Esophagus (tissue), 2 donors: ENCODE results near the gene IFNAR2. TPM values are rescaled to one million over a fixed set of nuclear protein-coding genes. Genes with fewer than 3 reads are reported as not detected.

Source experiments
- H3K27ac ChIP-seq, 2 donors: one replicate each; pipeline ENCODE4 v1.5.1; 2013; ENCODE audit warnings: low read depth in 2 of 2, mild to moderate bottlenecking in 2 of 2, inconsistent platforms in 1 of 2, low read length in 1 of 2, moderate library complexity in 1 of 2
- H3K27me3 ChIP-seq, 2 donors: one replicate each; pipeline ENCODE4 v1.6.1; 2013; ENCODE audit warnings: low read length in 2 of 2, control low read depth in 1 of 2, mild to moderate bottlenecking in 1 of 2; ENCODE audit not compliant: insufficient read depth in 2 of 2, control insufficient read depth in 1 of 2
- H3K36me3 ChIP-seq, 2 donors: one replicate each; pipeline ENCODE4 v1.6.1; 2013; ENCODE audit warnings: low read length in 1 of 2; ENCODE audit not compliant: control insufficient read depth in 2 of 2, insufficient read depth in 2 of 2
- H3K4me1 ChIP-seq, 2 donors: one replicate each; pipeline ENCODE4 v1.6.1; 2013; ENCODE audit warnings: low read length in 1 of 2; ENCODE audit not compliant: control insufficient read depth in 2 of 2, insufficient read depth in 2 of 2
- H3K4me3 ChIP-seq, 2 donors: one replicate each; pipeline ENCODE4 v1.5.1; 2013; ENCODE audit warnings: low read length in 2 of 2, mild to moderate bottlenecking in 2 of 2, low read depth in 1 of 2, moderate library complexity in 1 of 2
- H3K9me3 ChIP-seq, 2 donors: one replicate each; pipeline ENCODE4 v1.6.1; 2013; ENCODE audit warnings: mild to moderate bottlenecking in 2 of 2, low read depth in 1 of 2, low read length in 1 of 2, moderate library complexity in 1 of 2; ENCODE audit not compliant: control insufficient read depth in 2 of 2, insufficient read depth in 1 of 2
- WGBS, 2 donors: extraction: QIAGEN DNeasy Blood & Tissue Kit; methylation state at CpG; one replicate each; pipeline ENCODE4 v1.1.7; 2013; 5-methylcytosine and 5-hydroxymethylcytosine counted together
- polyA plus RNA-seq, 2 donors: library from polyadenylated mRNA; stranded (reverse); fragments of 200-250 nt; gene quantifications; one replicate each; pipeline ENCODE4 v1.2.3, GENCODE V29; 2013
- donor health status: healthy with polysubstance abuse.
- donor health status: Bipolar disorder and iron deficiency.

The IFNAR2 gene
- polyA plus RNA-seq, 2 donors = 4.5 to 7.2 TPM

GRCh38 chr21:33259428-33259827 is 29.7 kb downstream of the IFNAR2 start:
- Histone ChIP-seq H3K4me1 (no peaks in the 10 kb centered on the region), H3K27me3 (no peaks in the 10 kb centered on the region), H3K4me3 (no peak overlapping the region), H3K9me3 (no peaks in the 10 kb centered on the region), H3K36me3 (peaks cover 0 to 11% of the 10 kb centered on the region in 2 donors), H3K27ac (no peak overlapping the region)
- 79 to 86% methylated on average over 2 of the region's 2 CpGs for WGBS, 2 donors

GRCh38 chr21:33259995-33260394 is 30.3 kb downstream of the IFNAR2 start:
- peaks cover 0 to 7% of the 10 kb centered on the region in 2 donors for H3K36me3 ChIP-seq
- 74 to 80% methylated on average over 7 of the region's 7 CpGs for WGBS, 2 donors
- H3K4me1 ChIP-seq = no peaks in the 10 kb centered on the region
- H3K4me3 ChIP-seq = no peak overlapping the region
- H3K9me3 ChIP-seq = no peaks in the 10 kb centered on the region
- H3K27ac ChIP-seq = no peak overlapping the region
- no peaks in the 10 kb centered on the region for H3K27me3 ChIP-seq

GRCh38 chr21:33261635-33262034 is 31.9 kb downstream of the IFNAR2 start:
- 69 to 80% methylated on average over 3 of the region's 3 CpGs for WGBS, 2 donors
- Histone ChIP-seq H3K36me3 (peaks cover 0 to 7% of the 10 kb centered on the region in 2 donors), H3K4me1 (no peaks in the 10 kb centered on the region), H3K9me3 (no peaks in the 10 kb centered on the region), H3K27me3 (no peaks in the 10 kb centered on the region), H3K4me3 (no peak overlapping the region), H3K27ac (no peak overlapping the region)

- Histone ChIP-seq H3K27ac (no peak overlapping the region), H3K9me3 (no peaks in the 10 kb centered on the region), H3K4me3 (no peak overlapping the region), H3K27me3 (no peaks in the 10 kb centered on the region), H3K36me3 (no peaks in the 10 kb centered on the region), H3K4me1 (peaks cover 0 to 7% of the 10 kb centered on the region in 2 donors)
- 95% methylated on average over 11 of the region's 11 CpGs for WGBS, 2 donors
Measured at GRCh38 chr21:33262921-33263320, 33.2 kb downstream of the IFNAR2 start.

GRCh38 chr21:33264561-33264960 is 34.8 kb downstream of the IFNAR2 start:
- WGBS, 2 donors = 90% methylated on average over 11 of the region's 11 CpGs
- peaks cover 0 to 3% of the 10 kb centered on the region in 2 donors for H3K36me3 ChIP-seq
- no peak overlapping the region for H3K27ac ChIP-seq
- no peak overlapping the region for H3K4me3 ChIP-seq
- H3K4me1 ChIP-seq = peaks cover 0 to 12% of the 10 kb centered on the region in 2 donors
- H3K27me3 ChIP-seq = no peaks in the 10 kb centered on the region
- H3K9me3 ChIP-seq = no peaks in the 10 kb centered on the region

- H3K27me3 ChIP-seq = no peaks in the 10 kb centered on the region
- H3K4me3 ChIP-seq = peak overlapping the region; percentile 89 to 92
- H3K9me3 ChIP-seq = no peaks in the 10 kb centered on the region
- H3K27ac ChIP-seq = peak overlapping the region; percentile 31 to 54
- peaks cover 0 to 12% of the 10 kb centered on the region in 2 donors for H3K4me1 ChIP-seq
- 26 to 29% methylated on average over 12 of the region's 12 CpGs for WGBS, 2 donors
- H3K36me3 ChIP-seq = peaks cover 0 to 3% of the 10 kb centered on the region in 2 donors
Measured at GRCh38 chr21:33265664-33266049, 35.9 kb downstream of the IFNAR2 start.

- 1 to 2% methylated on average over 53 to 60 of the region's 60 CpGs for WGBS, 2 donors
- H3K4me1 ChIP-seq = peaks cover 0 to 12% of the 10 kb centered on the region in 2 donors
- peaks cover 0 to 3% of the 10 kb centered on the region in 2 donors for H3K36me3 ChIP-seq
- H3K9me3 ChIP-seq = no peaks in the 10 kb centered on the region
- no peaks in the 10 kb centered on the region for H3K27me3 ChIP-seq
- H3K4me3 ChIP-seq = peak within 1 kb of the TSS; percentile 89 to 92
- peak within 1 kb of the TSS; percentile 64 to 95 for H3K27ac ChIP-seq
Measured at GRCh38 chr21:33266050-33266788, 36.5 kb downstream of the IFNAR2 start, which contains the start of gene IL10RB. Gene IL10RB (plus strand): TSS chr21:33266367. CDS start chr21:33266466, 99 bp downstream.

GRCh38 chr21:33266789-33267135 is 37.0 kb downstream of the IFNAR2 start:
- peaks cover 0 to 12% of the 10 kb centered on the region in 2 donors for H3K4me1 ChIP-seq
- no peaks in the 10 kb centered on the region for H3K27me3 ChIP-seq
- WGBS, 2 donors = 2 to 3% methylated on average over 8 of the region's 8 CpGs
- H3K36me3 ChIP-seq = peaks cover 0 to 3% of the 10 kb centered on the region in 2 donors
- peak overlapping the region; percentile 89 to 92 for H3K4me3 ChIP-seq
- H3K27ac ChIP-seq = peak overlapping the region; percentile 64 to 95
- no peaks in the 10 kb centered on the region for H3K9me3 ChIP-seq

- Histone ChIP-seq H3K9me3 (no peaks in the 10 kb centered on the region), H3K36me3 (peaks cover 0 to 3% of the 10 kb centered on the region in 2 donors), H3K4me1 (peaks cover 0 to 12% of the 10 kb centered on the region in 2 donors), H3K27ac (peak overlapping the region; percentile 64 to 95), H3K4me3 (peak overlapping the region; percentile 89 to 92), H3K27me3 (no peaks in the 10 kb centered on the region)
- 64 to 70% methylated on average over 7 of the region's 7 CpGs for WGBS, 2 donors
Measured at GRCh38 chr21:33267250-33267649, 37.5 kb downstream of the IFNAR2 start.

- 69 to 78% methylated on average over 7 of the region's 7 CpGs for WGBS, 2 donors
- Histone ChIP-seq H3K27ac (peak overlapping the region; percentile 63 to 67), H3K9me3 (no peaks in the 10 kb centered on the region), H3K36me3 (peaks cover 0 to 5% of the 10 kb centered on the region in 2 donors), H3K4me3 (no peak overlapping the region), H3K27me3 (no peaks in the 10 kb centered on the region), H3K4me1 (peaks cover 0 to 12% of the 10 kb centered on the region in 2 donors)
Measured at GRCh38 chr21:33268393-33268736, 38.6 kb downstream of the IFNAR2 start.
